H9 (cell line): ENCODE measurements around the gene ZNRF3. TPM values are rescaled to one million over a fixed set of nuclear protein-coding genes. Genes with fewer than 3 reads are reported as not detected.
A peak's percentile ranks its signal among the peaks of the same experiment; 100 is the strongest.

ENCODE experiments used
- DNase-seq: peaks from one replicate; pipeline ENCODE4 v3.0.0-alpha.2; 2017
- H2AFZ ChIP-seq: one replicate; pipeline ENCODE4 v1.6.1; 2013; ENCODE audit warnings: mild to moderate bottlenecking, low read length, control low read depth, moderate library complexity
- H2AK5ac ChIP-seq: 2 replicates; pipeline ENCODE4 v1.6.1; 2013; ENCODE audit warnings: low read length, control low read depth, mixed read lengths; ENCODE audit not compliant: insufficient read length
- H2BK120ac ChIP-seq: one replicate; pipeline ENCODE4 v1.6.1; 2013; ENCODE audit warnings: low read depth, mild to moderate bottlenecking, low read length, control low read depth, inconsistent platforms; ENCODE audit not compliant: poor library complexity, severe bottlenecking
- H2BK12ac ChIP-seq: 2 replicates; pipeline ENCODE4 v1.6.1; 2013; ENCODE audit warnings: low read length, control low read depth, mixed read lengths, low read depth; ENCODE audit not compliant: insufficient read length
- H2BK15ac ChIP-seq: 2 replicates; pipeline ENCODE4 v1.6.1; 2013; ENCODE audit warnings: low read depth, low read length, control low read depth
- H2BK20ac ChIP-seq: one replicate; pipeline ENCODE4 v1.6.1; 2013; ENCODE audit warnings: low read depth, mild to moderate bottlenecking, low read length, control low read depth, inconsistent platforms; ENCODE audit not compliant: poor library complexity, severe bottlenecking
- H2BK5ac ChIP-seq: 2 replicates; pipeline ENCODE4 v1.6.1; 2013; ENCODE audit warnings: low read length, control low read depth, mixed read lengths; ENCODE audit not compliant: insufficient read length
- H3K14ac ChIP-seq: 2 replicates; pipeline ENCODE4 v1.6.1; 2013; ENCODE audit warnings: low read length, control low read depth; ENCODE audit not compliant: insufficient read depth
- H3K18ac ChIP-seq: 2 replicates; pipeline ENCODE4 v1.6.1; 2013; ENCODE audit warnings: low read depth, mild to moderate bottlenecking, mixed read lengths, low read length, control low read depth; ENCODE audit not compliant: insufficient read length
- H3K23ac ChIP-seq: 2 replicates; pipeline ENCODE4 v1.6.1; 2013; ENCODE audit warnings: low read length, control low read depth, mixed read lengths, low read depth; ENCODE audit not compliant: insufficient read length
- H3K23me2 ChIP-seq: 2 replicates; pipeline ENCODE4 v1.6.1; 2013; ENCODE audit warnings: low read depth, mild to moderate bottlenecking, mixed read lengths, low read length, control low read depth; ENCODE audit not compliant: insufficient read length, poor library complexity, severe bottlenecking
- H3K27ac ChIP-seq: 2 replicates; pipeline ENCODE4 v1.5.1; 2013; ENCODE audit warnings: low read length, control low read depth, mixed read lengths, low read depth; ENCODE audit not compliant: insufficient read length
- H3K27me3 ChIP-seq: 2 replicates; pipeline ENCODE4 v1.6.1; 2013; ENCODE audit warnings: low read length, control low read depth, inconsistent platforms; ENCODE audit not compliant: insufficient read depth
- H3K4ac ChIP-seq: 2 replicates; pipeline ENCODE4 v1.6.1; 2013; ENCODE audit warnings: low read depth, mild to moderate bottlenecking, control low read depth, inconsistent platforms, low read length, moderate library complexity
- H3K4me1 ChIP-seq: 2 replicates; pipeline ENCODE4 v1.6.1; 2013; ENCODE audit warnings: low read length, control low read depth, inconsistent platforms; ENCODE audit not compliant: insufficient read depth
- H3K4me2 ChIP-seq: 2 replicates; pipeline ENCODE4 v1.6.1; 2013; ENCODE audit warnings: low read length, control low read depth, mixed read lengths; ENCODE audit not compliant: insufficient read length, insufficient read depth
- H3K56ac ChIP-seq: 2 replicates; pipeline ENCODE4 v1.6.1; 2013; ENCODE audit warnings: low read depth, mild to moderate bottlenecking, mixed read lengths, low read length, control low read depth; ENCODE audit not compliant: insufficient read length
- H3K79me1 ChIP-seq: 2 replicates; pipeline ENCODE4 v1.6.1; 2013; ENCODE audit warnings: low read depth, mild to moderate bottlenecking, moderate library complexity, low read length, control low read depth, inconsistent platforms; ENCODE audit not compliant: insufficient read depth, poor library complexity, severe bottlenecking
- H3K79me2 ChIP-seq: 2 replicates; pipeline ENCODE4 v1.6.1; 2013; ENCODE audit warnings: low read length, control low read depth, inconsistent platforms; ENCODE audit not compliant: insufficient read depth
- H3K9ac ChIP-seq: 2 replicates; pipeline ENCODE4 v1.6.1; 2013; ENCODE audit warnings: low read length, control low read depth, mixed read lengths; ENCODE audit not compliant: insufficient read length; ENCODE audit errors: extremely low read depth
- H3K9me3 ChIP-seq: one replicate; pipeline ENCODE4 v1.6.1; 2013; ENCODE audit warnings: low read depth, low read length, inconsistent platforms; ENCODE audit not compliant: control insufficient read depth
- H3T11ph ChIP-seq: one replicate; pipeline ENCODE4 v1.6.1; 2013; ENCODE audit warnings: mild to moderate bottlenecking, low read length, control low read depth, inconsistent platforms
- H4K20me1 ChIP-seq: one replicate; pipeline ENCODE4 v1.6.1; 2013; ENCODE audit not compliant: control insufficient read depth, insufficient read length, insufficient read depth
- H4K5ac ChIP-seq: 2 replicates; pipeline ENCODE4 v1.6.1; 2013; ENCODE audit warnings: low read depth, mild to moderate bottlenecking, mixed read lengths, low read length, control low read depth; ENCODE audit not compliant: insufficient read length
- H4K8ac ChIP-seq: replicated peaks from 2 replicates; pipeline ENCODE4 v1.6.1; 2013; ENCODE audit warnings: low read length, control low read depth, mixed read lengths, low read depth; ENCODE audit not compliant: insufficient read length
- H4K91ac ChIP-seq: 2 replicates; pipeline ENCODE4 v1.6.1; 2013; ENCODE audit warnings: low read depth, mild to moderate bottlenecking, moderate library complexity, mixed read lengths, low read length, control low read depth; ENCODE audit not compliant: insufficient read length
- H3K27ac Mint-ChIP-seq, 3 experiments: 2 replicates in 2 of 3; 3 replicates in 1 of 3; pipeline ENCODE4 v1.8.0; 2020 to 2021; ENCODE audit warnings: mixed read lengths in 3 of 3, mild to moderate bottlenecking in 1 of 3, moderate library complexity in 1 of 3
- H3K27me3 Mint-ChIP-seq: 2 replicates; pipeline ENCODE4 v1.8.0; 2021; ENCODE audit warnings: low read depth, mild to moderate bottlenecking, moderate library complexity, mixed read lengths
- H3K36me3 Mint-ChIP-seq, 3 experiments: 2 replicates in 2 of 3; 3 replicates in 1 of 3; pipeline ENCODE4 v1.8.0; 2020 to 2021; ENCODE audit warnings: low read depth in 3 of 3, mixed read lengths in 3 of 3; ENCODE audit not compliant: insufficient read depth in 1 of 3
- H3K4me1 Mint-ChIP-seq, 2 experiments: 2 replicates each; pipeline ENCODE4 v1.8.0; 2020; ENCODE audit warnings: mixed read lengths in 2 of 2
- H3K4me3 Mint-ChIP-seq, 2 experiments: 2 replicates in 1 of 2; 3 replicates in 1 of 2; pipeline ENCODE4 v1.8.0; 2020 to 2021; ENCODE audit warnings: mild to moderate bottlenecking in 2 of 2, mixed read lengths in 2 of 2, moderate library complexity in 1 of 2
- H3K9me3 Mint-ChIP-seq, 2 experiments: 2 replicates in 1 of 2; 3 replicates in 1 of 2; pipeline ENCODE4 v1.8.0; 2020; ENCODE audit warnings: mild to moderate bottlenecking in 2 of 2, mixed read lengths in 2 of 2, moderate library complexity in 1 of 2
- CTCF ChIP-seq: fragments of 200-600 bp; sonication (generic); conservative IDR thresholded peaks from 3 replicates; pipeline ENCODE4 v1.8.0; 2021; ENCODE audit warnings: antibody characterized with exemption, mild to moderate bottlenecking
- WGBS: extraction: QIAGEN DNeasy Blood & Tissue Kit; methylation state at CpG from one replicate; pipeline ENCODE4 v1.1.7; 2013; ENCODE audit warnings: missing lambda C conversion rate, low lambda C conversion rate, mixed read lengths; ENCODE audit not compliant: insufficient read length; ENCODE audit errors: extremely low coverage; 5-methylcytosine and 5-hydroxymethylcytosine counted together
- total RNA-seq: library from RNA; stranded (reverse); gene quantifications from 2 replicates; pipeline ENCODE4 v1.2.1, GENCODE V29; 2021

Gene ZNRF3
- total RNA-seq, 1 experiment from 2014 or later: 20.6 TPM

GRCh38 chr22:28904211-28904896 lies 21.0 kb downstream of the ZNRF3 start:
- no peak overlapping the region for H4K91ac ChIP-seq
- no peaks in the 10 kb centered on the region for H3K9me3 ChIP-seq
- DNase-seq: no peak
- no peaks in the 10 kb centered on the region for H3K27me3 ChIP-seq
- H3K4me1 Mint-ChIP-seq: peaks cover 46 to 47% of the 10 kb centered on the region in 2 experiments
- no peak overlapping the region for H3K4me3 Mint-ChIP-seq
- no peak overlapping the region for H2BK20ac ChIP-seq
- H3K4me2 ChIP-seq: no peak overlapping the region
- no peak overlapping the region for H4K8ac ChIP-seq
- peak overlapping the region; percentile 2 for H3K9ac ChIP-seq
- peaks cover 0 to 2% (median 0%) of the 10 kb centered on the region in 3 experiments; a peak in 4 of 7 replicates for H3K36me3 Mint-ChIP-seq
- WGBS: no CpG with 5 or more reads among the region's 7 CpGs
- H3K9me3 Mint-ChIP-seq: no peaks in the 10 kb centered on the region
- peak overlapping the region; percentile 34; the same call in 1 of the 2 replicates for H3K14ac ChIP-seq
- H3K23me2 ChIP-seq: no peaks in the 10 kb centered on the region
- H3K4me1 ChIP-seq: peaks cover 17% of the 10 kb centered on the region; the same call in 1 of the 2 replicates
- no peak overlapping the region for H3K23ac ChIP-seq
- H3K4ac ChIP-seq: no peak overlapping the region
- H3T11ph ChIP-seq: no peak overlapping the region
- peak overlapping the region; percentile 63 to 94 (median 83); a peak in 6 of 7 replicates for H3K27ac Mint-ChIP-seq
- H2BK5ac ChIP-seq: peak overlapping the region; percentile 3
- no peaks in the 10 kb centered on the region for H3K27me3 Mint-ChIP-seq
- no peak overlapping the region for H3K56ac ChIP-seq
- no peak overlapping the region for H2BK15ac ChIP-seq
- H3K79me1 ChIP-seq: peaks cover 16% of the 10 kb centered on the region
- H3K79me2 ChIP-seq: peaks cover 47% of the 10 kb centered on the region; the same call in 1 of the 2 replicates
- H2BK12ac ChIP-seq: no peak overlapping the region
- H2AK5ac ChIP-seq: no peak overlapping the region
- no peak overlapping the region for H3K18ac ChIP-seq
- H4K20me1 ChIP-seq: no peaks in the 10 kb centered on the region
- no peak for TF ChIP-seq CTCF
- H2AFZ ChIP-seq: no peak overlapping the region
- no peak overlapping the region for H2BK120ac ChIP-seq
- H4K5ac ChIP-seq: no peak overlapping the region
- H3K27ac ChIP-seq: no peak overlapping the region
